GM12801 (cell line): ENCODE data around the gene FUT3.

Experiments
- TF ChIP-seq, protein P1 (sequence below): IDR thresholded peaks from one replicate; pipeline ENCODE4 v1.5.1; 2011; ENCODE audit warnings: control low read depth; ENCODE audit not compliant: insufficient read length; ENCODE audit errors: extremely low read depth

FUT3 gene

DNA sequence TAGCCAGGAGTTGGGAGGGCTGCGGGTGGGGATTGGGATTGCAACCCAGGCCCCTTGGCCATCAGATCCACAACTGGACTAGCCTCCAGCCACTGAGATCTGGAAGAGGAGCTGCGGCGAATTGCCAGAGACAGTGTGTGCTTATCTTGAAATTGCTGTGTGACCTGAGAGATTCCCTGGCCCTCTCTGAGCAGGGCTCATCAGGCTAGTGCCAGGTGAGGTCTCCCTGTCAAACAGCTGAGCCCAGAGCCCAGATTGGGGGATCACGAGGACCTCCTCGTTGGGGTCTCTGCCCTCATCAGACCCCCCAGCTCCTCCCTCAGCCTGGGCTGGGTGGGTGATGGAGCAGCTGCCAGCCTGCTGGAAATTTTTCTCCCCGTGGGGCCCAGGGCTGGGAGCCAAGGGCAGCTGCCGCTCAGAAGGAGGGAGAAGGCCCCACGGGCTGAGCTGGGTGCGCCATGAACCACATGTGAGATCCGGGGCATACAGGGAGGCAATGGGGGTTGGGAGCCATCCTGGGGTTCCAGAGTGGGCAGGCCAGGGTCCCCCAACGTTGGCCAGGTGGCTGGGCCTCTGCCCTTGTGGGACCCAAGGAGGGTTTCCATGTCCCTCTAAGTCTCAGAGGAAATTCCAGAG lies 11.9 kb upstream of the FUT3 start:
- TF ChIP-seq, protein P1, sequence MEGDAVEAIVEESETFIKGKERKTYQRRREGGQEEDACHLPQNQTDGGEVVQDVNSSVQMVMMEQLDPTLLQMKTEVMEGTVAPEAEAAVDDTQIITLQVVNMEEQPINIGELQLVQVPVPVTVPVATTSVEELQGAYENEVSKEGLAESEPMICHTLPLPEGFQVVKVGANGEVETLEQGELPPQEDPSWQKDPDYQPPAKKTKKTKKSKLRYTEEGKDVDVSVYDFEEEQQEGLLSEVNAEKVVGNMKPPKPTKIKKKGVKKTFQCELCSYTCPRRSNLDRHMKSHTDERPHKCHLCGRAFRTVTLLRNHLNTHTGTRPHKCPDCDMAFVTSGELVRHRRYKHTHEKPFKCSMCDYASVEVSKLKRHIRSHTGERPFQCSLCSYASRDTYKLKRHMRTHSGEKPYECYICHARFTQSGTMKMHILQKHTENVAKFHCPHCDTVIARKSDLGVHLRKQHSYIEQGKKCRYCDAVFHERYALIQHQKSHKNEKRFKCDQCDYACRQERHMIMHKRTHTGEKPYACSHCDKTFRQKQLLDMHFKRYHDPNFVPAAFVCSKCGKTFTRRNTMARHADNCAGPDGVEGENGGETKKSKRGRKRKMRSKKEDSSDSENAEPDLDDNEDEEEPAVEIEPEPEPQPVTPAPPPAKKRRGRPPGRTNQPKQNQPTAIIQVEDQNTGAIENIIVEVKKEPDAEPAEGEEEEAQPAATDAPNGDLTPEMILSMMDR = no peak

DNA sequence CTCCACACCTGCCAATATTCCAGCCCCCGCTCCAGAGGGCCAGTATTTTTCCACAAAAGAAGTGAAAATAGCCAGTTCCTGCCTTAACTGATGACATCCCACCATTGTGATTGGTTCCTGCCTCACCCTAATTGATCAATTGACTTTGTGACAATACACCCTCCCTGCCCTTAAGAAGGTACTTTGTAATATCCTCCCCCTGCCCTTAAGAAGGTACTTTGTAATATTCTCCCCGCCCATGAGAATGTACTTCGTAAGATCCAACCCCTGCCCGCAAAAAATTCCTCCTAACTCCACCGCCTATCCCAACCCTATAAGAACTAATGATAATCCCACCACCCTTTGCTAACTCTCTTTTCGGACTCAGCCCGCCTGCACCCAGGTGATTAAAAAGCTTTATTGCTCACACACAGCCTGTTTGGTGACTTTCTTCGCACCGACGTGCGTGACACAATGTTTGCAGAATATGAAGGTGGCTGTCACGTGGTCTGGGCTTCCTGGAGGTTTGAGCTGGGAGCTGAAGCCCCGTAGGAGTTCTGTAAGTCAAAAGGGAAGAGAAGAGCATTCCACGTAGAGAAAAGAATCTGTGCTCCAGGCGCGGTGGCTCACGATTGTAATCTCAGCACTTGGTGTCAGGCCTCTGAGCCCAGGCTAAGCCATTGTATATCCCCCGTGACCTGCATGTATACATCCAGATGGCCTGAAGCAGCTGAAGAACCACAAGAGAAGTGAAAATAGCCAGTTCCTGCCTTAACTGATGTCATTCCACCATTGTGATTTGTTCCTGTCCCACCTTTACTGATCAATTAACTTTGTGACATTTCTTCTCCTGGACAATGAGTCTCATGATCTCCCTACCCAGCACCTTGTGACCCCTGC lies 6.2 kb upstream of the FUT3 start:
- TF ChIP-seq, protein P1 = no peak

DNA sequence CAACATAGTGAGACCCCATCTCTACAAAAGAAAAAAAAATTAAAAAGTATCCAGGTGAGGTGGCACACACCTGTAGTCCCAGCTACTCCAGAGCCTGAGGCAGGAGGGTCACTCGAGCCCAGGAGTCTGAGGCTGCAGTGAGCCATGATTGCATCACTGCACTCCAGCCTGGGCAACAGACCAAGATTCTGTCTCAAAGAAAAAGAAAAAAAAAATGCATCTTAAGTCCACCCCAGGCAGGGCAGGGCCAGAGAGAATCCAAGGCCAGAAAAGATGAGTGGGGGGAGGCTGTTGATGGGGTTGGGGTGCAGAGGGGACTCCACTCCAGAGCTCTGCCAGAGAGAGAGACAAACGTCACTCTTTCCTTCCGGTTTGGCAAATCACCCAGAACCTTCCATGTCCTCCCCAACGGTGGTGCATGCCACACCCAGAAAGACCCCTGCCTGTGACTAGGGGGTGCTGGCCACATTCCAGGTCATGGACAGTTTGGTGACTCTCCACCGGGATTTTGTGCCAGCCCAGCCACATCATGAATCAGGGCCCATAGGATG lies 431 bp downstream of the FUT3 start:
- TF ChIP-seq, protein P1 = no peak

DNA sequence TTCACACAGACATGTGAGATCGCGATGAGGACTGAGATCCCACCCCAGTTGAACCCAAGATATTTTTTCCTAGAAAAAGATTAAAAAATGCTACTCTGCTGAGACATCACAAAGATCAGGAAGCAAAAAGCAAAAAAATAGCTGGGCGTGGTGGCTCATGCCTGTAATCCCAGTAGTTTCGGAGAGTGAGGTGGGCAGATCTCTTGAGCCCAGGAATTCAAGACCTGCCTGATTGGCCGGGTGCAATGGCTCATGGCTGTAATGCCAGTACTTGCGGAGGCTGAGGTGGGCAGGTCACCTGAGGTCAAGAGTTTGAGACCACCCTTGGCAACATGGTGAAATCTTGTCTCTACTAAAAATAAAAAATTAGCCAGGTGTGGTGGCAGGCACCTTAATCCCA lies 1.1 kb downstream of the FUT3 start:
- TF ChIP-seq, protein P1 = no peak

DNA sequence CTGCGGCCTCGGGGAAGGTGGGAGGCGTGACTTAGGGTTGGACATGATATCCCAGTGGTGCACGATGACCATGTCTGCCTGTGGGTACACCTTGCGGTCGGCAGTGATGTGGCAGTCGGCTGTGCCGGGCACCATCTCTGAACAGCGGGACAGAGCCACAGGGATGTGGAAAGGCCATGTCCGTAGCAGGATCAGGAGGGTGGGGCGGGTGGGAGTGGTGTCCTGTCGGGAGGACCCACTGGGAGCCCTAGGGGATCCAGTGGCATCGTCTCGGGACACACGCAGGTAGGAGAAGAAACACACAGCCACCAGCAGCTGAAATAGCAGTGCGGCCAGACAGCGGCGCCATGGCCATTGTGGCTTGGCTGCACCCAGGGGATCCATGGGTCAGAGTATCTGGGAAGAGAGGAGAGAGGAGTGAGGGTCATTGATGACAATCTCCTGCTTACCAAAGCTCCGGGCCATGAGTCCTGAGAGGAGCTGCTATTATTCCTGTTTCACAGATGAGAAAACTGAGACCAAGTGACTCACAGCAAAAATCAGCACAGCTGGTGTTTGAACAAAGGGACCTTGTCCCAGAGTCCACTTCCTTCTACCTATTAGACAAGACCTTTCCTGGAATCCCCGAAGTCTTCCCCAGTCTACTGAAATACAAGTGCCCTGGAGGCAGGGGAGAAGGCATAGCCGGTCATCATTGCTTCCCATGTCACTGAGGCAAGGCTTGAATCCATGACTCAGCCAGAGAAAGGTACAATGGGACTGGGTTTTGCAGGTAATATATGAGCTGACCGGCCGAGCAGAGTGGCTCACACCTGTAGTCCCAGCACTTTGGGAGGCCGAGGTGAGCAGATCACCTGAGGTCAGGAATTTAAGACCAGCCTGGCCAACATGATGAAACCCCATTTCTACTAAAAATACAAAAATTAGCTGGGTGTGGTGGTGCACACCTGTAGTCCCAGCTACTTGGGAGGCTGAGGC lies 6.5 kb downstream of the FUT3 start:
- TF ChIP-seq, protein P1 = no peak

DNA sequence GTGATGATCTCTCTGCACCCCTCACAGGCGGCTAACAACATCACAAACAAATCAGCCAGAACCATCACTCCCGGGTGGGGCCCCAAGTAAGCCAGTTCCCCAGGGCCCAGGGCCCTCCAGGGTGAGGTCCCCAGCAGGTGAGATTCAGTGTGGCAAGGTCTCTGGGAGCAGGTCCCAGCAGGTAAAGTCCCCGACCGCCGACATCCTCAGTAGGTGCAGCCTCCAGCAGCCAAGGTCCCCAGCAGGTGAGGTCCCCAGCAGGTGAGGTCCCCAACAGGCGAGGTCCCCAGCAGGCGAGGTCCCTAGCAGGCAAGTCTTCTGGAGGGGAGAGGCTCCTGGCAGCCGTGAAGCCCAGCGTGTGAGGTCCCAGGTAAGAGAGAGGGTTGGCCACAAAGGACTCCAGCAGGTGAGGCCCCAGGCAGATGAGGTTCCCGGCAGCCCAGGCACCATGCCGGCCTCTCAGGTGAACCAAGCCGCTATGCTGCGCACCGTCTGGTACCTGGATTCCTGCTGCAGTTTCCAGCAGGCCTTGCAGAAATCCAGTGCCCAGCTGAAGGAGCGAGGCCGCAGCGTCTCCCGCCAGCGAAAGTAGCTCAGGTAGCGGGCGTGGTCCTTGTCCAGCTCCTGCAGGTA lies 7.8 kb downstream of the FUT3 start:
- TF ChIP-seq, protein P1 = no peak
